T-cell (primary cell): ENCODE data around the gene SPAAR. TPM values are rescaled to one million over a fixed set of nuclear protein-coding genes. Genes with fewer than 3 reads are reported as not detected.
"Not testable (repeated sequence)": the region's sequence is repeated elsewhere in the genome, so short reads cannot be mapped to it uniquely, and the experiment has no call there.

Experiments
- ATAC-seq, 4 experiments: fragments of 200-7000 bp in 3 of 4; fragments of 150-1000 bp in 1 of 4; cut with Tn5 transposase; replicated peaks in 1 of 4; 1 replicate in 3 of 4; 2 replicates in 1 of 4; pipeline ENCODE4 v1.10.0; 2021; ENCODE audit warnings: moderate library complexity in 3 of 4, mild to moderate bottlenecking in 2 of 4, moderate number of reproducible peaks in 1 of 4
- CTCF ChIA-PET, 2 donors: fragments of 300-600 bp; sonication (Branson Sonifier 250); formaldehyde crosslinking; loops; one replicate each; lab custom pipeline; 2022; ENCODE audit warnings: antibody characterized with exemption in 2 of 2; lab: Charles Lee
- POLR2A ChIA-PET, 2 donors: fragments of 300-600 bp; sonication (Branson Sonifier 250); formaldehyde crosslinking; loops; one replicate each; lab custom pipeline; 2022; ENCODE audit warnings: antibody characterized with exemption in 2 of 2; lab: Charles Lee
- DNase-seq, 35 experiments: peaks; one replicate each; pipeline versions ENCODE4 v3.0.0 to v3.0.0-alpha.2; 2013 to 2023
- H3K27ac ChIP-seq: one replicate; pipeline ENCODE4 v1.5.1; 2013; ENCODE audit warnings: low read length
- H3K27me3 ChIP-seq, 2 experiments: replicated peaks in 1 of 2; 1 replicate in 1 of 2; 2 replicates in 1 of 2; pipeline versions ENCODE4 v1.6.1 to v1.7.0; 2013; ENCODE audit warnings: low read length in 1 of 2, mixed read lengths in 1 of 2; ENCODE audit not compliant: control insufficient read depth in 2 of 2, insufficient read depth in 2 of 2; ENCODE audit errors: extremely low read depth in 1 of 2
- H3K36me3 ChIP-seq, 2 donors: 1 replicate in 1 of 2; 2 replicates in 1 of 2; pipeline versions ENCODE4 v1.6.1 to v1.7.0; 2013; ENCODE audit warnings: low read length in 1 of 2; ENCODE audit not compliant: control insufficient read depth in 2 of 2, insufficient read depth in 1 of 2; ENCODE audit errors: extremely low read depth in 1 of 2
- H3K4me1 ChIP-seq, 2 experiments: 1 replicate in 1 of 2; 2 replicates in 1 of 2; pipeline versions ENCODE4 v1.6.1 to v1.7.0; 2013; ENCODE audit warnings: low read length in 2 of 2, mixed read lengths in 1 of 2; ENCODE audit not compliant: insufficient read depth in 2 of 2, control insufficient read depth in 1 of 2; ENCODE audit errors: extremely low read depth in 1 of 2
- H3K4me3 ChIP-seq, 2 donors: 1 replicate in 1 of 2; 2 replicates in 1 of 2; pipeline versions ENCODE4 v1.5.1 to v1.7.0; 2013; ENCODE audit warnings: mild to moderate bottlenecking in 2 of 2, low read length in 1 of 2, moderate library complexity in 1 of 2; ENCODE audit not compliant: control insufficient read depth in 1 of 2; ENCODE audit errors: extremely low read depth in 1 of 2
- H3K9me3 ChIP-seq: 2 replicates; pipeline ENCODE4 v1.7.0; 2013
- H3K27ac Mint-ChIP-seq, 2 donors: one replicate each; pipeline ENCODE4 v1.8.0; 2020 to 2021; ENCODE audit warnings: mild to moderate bottlenecking in 2 of 2, mixed read lengths in 2 of 2
- H3K27me3 Mint-ChIP-seq, 2 donors: one replicate each; pipeline ENCODE4 v1.8.0; 2021 to 2022; ENCODE audit warnings: mixed read lengths in 2 of 2
- H3K36me3 Mint-ChIP-seq: one replicate; pipeline ENCODE4 v1.8.0; 2021; ENCODE audit warnings: mixed read lengths
- H3K4me1 Mint-ChIP-seq, 3 donors: one replicate each; pipeline ENCODE4 v1.8.0; 2020 to 2022; ENCODE audit warnings: mixed read lengths in 3 of 3, mild to moderate bottlenecking in 1 of 3
- H3K4me3 Mint-ChIP-seq, 3 donors: one replicate each; pipeline ENCODE4 v1.8.0; 2020 to 2022; ENCODE audit warnings: mild to moderate bottlenecking in 3 of 3, mixed read lengths in 3 of 3, moderate library complexity in 3 of 3
- H3K9me3 Mint-ChIP-seq, 3 donors: one replicate each; pipeline ENCODE4 v1.8.0; 2020 to 2022; ENCODE audit warnings: mixed read lengths in 3 of 3
- WGBS: methylation state at CpG from one replicate; pipeline ENCODE4 v1.1.5; 2013; ENCODE audit warnings: missing lambda C conversion rate; ENCODE audit not compliant: insufficient coverage; 5-methylcytosine and 5-hydroxymethylcytosine counted together
- total RNA-seq, 35 experiments: library from RNA in 6 of 35; stranded (reverse) in 6 of 35; fragments of 120-200 nt in 1 of 35; gene quantifications; one replicate each; pipeline versions ENCODE4 v1.2.1 to v1.2.4 and lab custom pipeline; 2013 to 2026

Gene SPAAR
- total RNA-seq, 5 donors from 2014 or later (not counting 1 experiment from before 2014, with no cell fraction given) = not detected

- Mint-ChIP-seq H3K27ac (peak overlapping the region; percentile 98 to 99), H3K36me3 (no peaks in the 10 kb centered on the region), H3K9me3 (no peaks in the 10 kb centered on the region), H3K27me3 (no peaks in the 10 kb centered on the region), H3K4me3 (peak overlapping the region; percentile 34 to 89 (median 45)), H3K4me1 (peaks cover 52 to 61% (median 58%) of the 10 kb centered on the region in 3 donors)
- Histone ChIP-seq H3K27me3 (no peaks in the 10 kb centered on the region), H3K27ac (peak overlapping the region; percentile 72), H3K4me3 (no peak overlapping the region), H3K36me3 (peaks cover 0 to 3% of the 10 kb centered on the region in 2 donors), H3K9me3 (no peaks in the 10 kb centered on the region), H3K4me1 (peaks cover 39 to 64% of the 10 kb centered on the region in 2 experiments)
- DNase-seq = peak in 31 of 35 experiments; percentile 18 to 74 (median 38)
- ATAC-seq = peak; percentile 54 to 84 (median 62)
- POLR2A ChIA-PET = no interaction called here
- WGBS = 54% methylated on average over 9 of the region's 14 CpGs
- CTCF ChIA-PET = interaction anchor here (0.6 to 2.2 kb wide), 7 partner anchors 8 to 160 kb away, joined by 3 to 7 read pairs (median 4); no protein-coding TSS in a partner anchor
Observed at GRCh38 chr9:35910613-35911359, 1.5 kb downstream of the SPAAR start.

- Mint-ChIP-seq H3K4me1 (peaks cover 55 to 59% (median 56%) of the 10 kb centered on the region in 3 donors), H3K4me3 (peak overlapping the region in 1 of 3 donors; percentile 89), H3K27ac (peak overlapping the region; percentile 98 to 99), H3K36me3 (no peaks in the 10 kb centered on the region), H3K9me3 (no peaks in the 10 kb centered on the region), H3K27me3 (no peaks in the 10 kb centered on the region)
- H3K9me3 ChIP-seq = no peaks in the 10 kb centered on the region
- peaks cover 0 to 3% of the 10 kb centered on the region in 2 donors for H3K36me3 ChIP-seq
- H3K27ac ChIP-seq = no peak overlapping the region
- no peaks in the 10 kb centered on the region for H3K27me3 ChIP-seq
- POLR2A ChIA-PET = interaction anchor here (0.6 kb wide), 2 partner anchors 16 to 22 kb away, joined by 3 to 5 read pairs; no protein-coding TSS in a partner anchor
- CTCF ChIA-PET = interaction anchor here (0.6 to 2.2 kb wide), 7 partner anchors 8 to 159 kb away, joined by 3 to 7 read pairs (median 4); no protein-coding TSS in a partner anchor
- ATAC-seq (no peak), DNase-seq (no peak)
- 83% methylated on average over 7 of the region's 10 CpGs for WGBS
- H3K4me1 ChIP-seq = peaks cover 39 to 62% of the 10 kb centered on the region in 2 experiments
- no peak overlapping the region for H3K4me3 ChIP-seq
Observed at GRCh38 chr9:35911690-35912089, 2.4 kb downstream of the SPAAR start.

- no peaks in the 10 kb centered on the region for H3K36me3 Mint-ChIP-seq
- H3K4me1 Mint-ChIP-seq = peaks cover 43 to 49% (median 47%) of the 10 kb centered on the region in 3 donors
- ATAC-seq = no peak
- Histone ChIP-seq H3K9me3 (no peaks in the 10 kb centered on the region), H3K27ac (no peak overlapping the region), H3K4me3 (no peak overlapping the region), H3K4me1 (peaks cover 34 to 50% of the 10 kb centered on the region in 2 experiments), H3K27me3 (no peaks in the 10 kb centered on the region), H3K36me3 (no peaks in the 10 kb centered on the region)
- H3K27ac Mint-ChIP-seq = peak overlapping the region in 1 of 2 donors; percentile 79
- POLR2A ChIA-PET = no interaction called here
- CTCF ChIA-PET = interaction anchor here (1.5 to 2.2 kb wide), 2 partner anchors 10 kb away, joined by 3 to 7 read pairs; no protein-coding TSS in a partner anchor
- H3K4me3 Mint-ChIP-seq = no peak overlapping the region
- DNase-seq = no peak
- H3K9me3 Mint-ChIP-seq = no peaks in the 10 kb centered on the region
- WGBS = 96% methylated on average over 7 of the region's 10 CpGs
- no peaks in the 10 kb centered on the region for H3K27me3 Mint-ChIP-seq
Observed at GRCh38 chr9:35912791-35913400, 3.6 kb downstream of the SPAAR start.

- H3K27me3 ChIP-seq, H3K27ac ChIP-seq, H3K4me3 Mint-ChIP-seq, H3K36me3 ChIP-seq, ATAC-seq, H3K27ac Mint-ChIP-seq, H3K36me3 Mint-ChIP-seq, H3K9me3 Mint-ChIP-seq, H3K9me3 ChIP-seq, DNase-seq, POLR2A ChIA-PET, H3K27me3 Mint-ChIP-seq, CTCF ChIA-PET, H3K4me3 ChIP-seq: not testable (repeated sequence)
- H3K4me1 ChIP-seq = peaks cover 30 to 45% of the 10 kb centered on the region in 2 experiments
- H3K4me1 Mint-ChIP-seq = peaks cover 38 to 44% (median 44%) of the 10 kb centered on the region in 3 donors
Observed at GRCh38 chr9:35913429-35913828, 4.1 kb downstream of the SPAAR start.

- 83% methylated on average over 6 of the region's 9 CpGs for WGBS
- no peak overlapping the region for H3K27ac ChIP-seq
- no peaks in the 10 kb centered on the region for H3K9me3 ChIP-seq
- H3K36me3 ChIP-seq = no peaks in the 10 kb centered on the region
- Mint-ChIP-seq H3K36me3 (no peaks in the 10 kb centered on the region), H3K27me3 (no peaks in the 10 kb centered on the region), H3K27ac (no peak overlapping the region), H3K4me3 (no peak overlapping the region), H3K9me3 (no peaks in the 10 kb centered on the region), H3K4me1 (peaks cover 29 to 40% (median 37%) of the 10 kb centered on the region in 3 donors)
- POLR2A ChIA-PET = no interaction called here
- peaks cover 21 to 35% of the 10 kb centered on the region in 2 experiments for H3K4me1 ChIP-seq
- no peak overlapping the region for H3K4me3 ChIP-seq
- DNase-seq (peak in 1 of 35 experiments; percentile 27), ATAC-seq (peak in 2 of 4 experiments; percentile 12 to 48)
- H3K27me3 ChIP-seq = no peaks in the 10 kb centered on the region
- CTCF ChIA-PET = no interaction called here
Observed at GRCh38 chr9:35914301-35914807, 5.1 kb downstream of the SPAAR start.

- WGBS = 87% methylated on average over 9 of the region's 16 CpGs
- H3K9me3 ChIP-seq = no peaks in the 10 kb centered on the region
- no peaks in the 10 kb centered on the region for H3K27me3 ChIP-seq
- H3K27ac ChIP-seq = no peak overlapping the region
- POLR2A ChIA-PET = no interaction called here
- no peaks in the 10 kb centered on the region for H3K27me3 Mint-ChIP-seq
- DNase-seq = no peak
- CTCF ChIA-PET = no interaction called here
- H3K9me3 Mint-ChIP-seq = no peaks in the 10 kb centered on the region
- no peak overlapping the region for H3K4me3 ChIP-seq
- H3K4me1 Mint-ChIP-seq = peaks cover 18 to 28% (median 23%) of the 10 kb centered on the region in 3 donors
- H3K36me3 Mint-ChIP-seq = no peaks in the 10 kb centered on the region
- no peak for ATAC-seq
- peaks cover 7 to 21% of the 10 kb centered on the region in 2 experiments for H3K4me1 ChIP-seq
- H3K36me3 ChIP-seq = no peaks in the 10 kb centered on the region
- no peak overlapping the region for H3K4me3 Mint-ChIP-seq
- peak overlapping the region in 1 of 2 donors; percentile 44 for H3K27ac Mint-ChIP-seq
Observed at GRCh38 chr9:35915681-35916294, 6.5 kb downstream of the SPAAR start.
